Esophagus squamous epithelium (tissue), 4 donors: ENCODE data around the gene MIEF1.

Experiments used
- POLR2A ChIP-seq, 4 donors: fragments of 450-650 bp; IDR thresholded peaks; one replicate each; pipeline ENCODE4 v1.6.1; 2017; ENCODE audit warnings: antibody characterized with exemption in 4 of 4, mild to moderate bottlenecking in 4 of 4, moderate library complexity in 3 of 4
- TF ChIP-seq, protein P1 (sequence below), 6 experiments: fragments of 450-650 bp in 4 of 6; fragments of 200-600 bp in 2 of 6; sonication (generic) in 2 of 6; IDR thresholded peaks; one replicate each; pipeline ENCODE4 v1.5.1; 2016 to 2019; ENCODE audit warnings: antibody characterized with exemption in 6 of 6, mild to moderate bottlenecking in 4 of 6, moderate library complexity in 4 of 6

DNA sequence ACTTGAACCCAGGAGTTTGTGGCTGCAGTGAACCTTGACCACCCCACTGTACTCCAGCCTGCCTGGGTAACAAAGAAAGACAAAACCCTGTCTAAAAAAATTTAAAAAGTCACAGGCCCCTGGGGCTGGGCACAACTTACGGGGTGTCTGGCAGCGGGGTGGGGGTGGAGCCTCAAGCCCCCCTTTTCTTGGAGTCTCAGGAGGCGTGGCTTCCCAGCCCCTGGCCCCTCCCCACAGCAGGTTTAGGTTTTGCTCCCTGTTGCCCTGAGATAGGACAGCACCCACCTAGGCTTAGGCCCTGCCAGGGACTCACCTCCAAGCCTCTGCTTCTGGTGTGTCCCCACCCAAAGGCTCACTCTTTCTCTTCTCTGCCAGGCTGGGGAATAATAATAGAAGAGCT is 22.8 kb upstream of the MIEF1 start:
- TF ChIP-seq, protein P1, sequence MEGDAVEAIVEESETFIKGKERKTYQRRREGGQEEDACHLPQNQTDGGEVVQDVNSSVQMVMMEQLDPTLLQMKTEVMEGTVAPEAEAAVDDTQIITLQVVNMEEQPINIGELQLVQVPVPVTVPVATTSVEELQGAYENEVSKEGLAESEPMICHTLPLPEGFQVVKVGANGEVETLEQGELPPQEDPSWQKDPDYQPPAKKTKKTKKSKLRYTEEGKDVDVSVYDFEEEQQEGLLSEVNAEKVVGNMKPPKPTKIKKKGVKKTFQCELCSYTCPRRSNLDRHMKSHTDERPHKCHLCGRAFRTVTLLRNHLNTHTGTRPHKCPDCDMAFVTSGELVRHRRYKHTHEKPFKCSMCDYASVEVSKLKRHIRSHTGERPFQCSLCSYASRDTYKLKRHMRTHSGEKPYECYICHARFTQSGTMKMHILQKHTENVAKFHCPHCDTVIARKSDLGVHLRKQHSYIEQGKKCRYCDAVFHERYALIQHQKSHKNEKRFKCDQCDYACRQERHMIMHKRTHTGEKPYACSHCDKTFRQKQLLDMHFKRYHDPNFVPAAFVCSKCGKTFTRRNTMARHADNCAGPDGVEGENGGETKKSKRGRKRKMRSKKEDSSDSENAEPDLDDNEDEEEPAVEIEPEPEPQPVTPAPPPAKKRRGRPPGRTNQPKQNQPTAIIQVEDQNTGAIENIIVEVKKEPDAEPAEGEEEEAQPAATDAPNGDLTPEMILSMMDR (IDR thresholded peaks at IDR 0.05) = no peak
- no peak for TF ChIP-seq POLR2A (IDR thresholded peaks at IDR 0.05)
